ENCODE results near the gene UCHL1. TPM values are rescaled to one million over a fixed set of nuclear protein-coding genes. Genes with fewer than 3 reads are reported as not detected.

Gene UCHL1
- total and polyA plus RNA-seq, 10 of the 15 experiments (the other 5 are each of a cell fraction or from before 2014, with no cell fraction given), result 0.29 to 178 (median 125) TPM

DNA sequence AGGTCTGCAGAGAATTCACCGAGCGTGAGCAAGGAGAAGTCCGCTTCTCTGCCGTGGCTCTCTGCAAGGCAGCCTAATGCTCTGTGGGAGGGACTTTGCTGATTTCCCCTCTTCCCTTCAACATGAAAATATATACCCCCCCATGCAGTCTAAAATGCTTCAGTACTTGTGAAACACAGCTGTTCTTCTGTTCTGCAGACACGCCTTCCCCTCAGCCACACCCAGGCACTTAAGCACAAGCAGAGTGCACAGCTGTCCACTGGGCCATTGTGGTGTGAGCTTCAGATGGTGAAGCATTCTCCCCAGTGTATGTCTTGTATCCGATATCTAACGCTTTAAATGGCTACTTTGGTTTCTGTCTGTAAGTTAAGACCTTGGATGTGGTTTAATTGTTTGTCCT lies 11.3 kb downstream of the UCHL1 start:
- ChIA-PET RAD21 (ENCODE audit: unreplicated experiment) (no interaction called here), POLR2A (no interaction called here), CTCF (interaction anchor here (0.7 kb wide), 1 partner anchor 12 kb away, joined by 3 read pairs; no protein-coding TSS in a partner anchor), SMC1A (ENCODE audit: uncharacterized antibody, unreplicated experiment) (no interaction called here)
- 76% methylated on average over 7 of the region's 7 CpGs for WGBS (ENCODE audit: insufficient coverage, insufficient replicate concordance, low lambda C conversion rate, missing lambda C conversion rate)
- H3K36me3 ChIP-seq (ENCODE audit: control insufficient read depth in 2 of 2, insufficient read depth in 2 of 2, low read length in 1 of 2), result no peaks in the 10 kb centered on the region
- DNase-seq (ENCODE audit: low read depth, low spot score) (no peak), FAIRE-seq (no peak), ATAC-seq (no peak)
- H2AFZ ChIP-seq (ENCODE audit: control insufficient read depth, low read depth, low read length), result no peak overlapping the region
- intact Hi-C loops (cut with micrococcal nuclease; ENCODE audit: unreplicated experiment) (no loop called here), in situ Hi-C loops (cut with MboI) (no loop called here)
- no peak overlapping the region for H3K27ac ChIP-seq (ENCODE audit: control insufficient read depth, insufficient read depth)
- no peaks in the 10 kb centered on the region for H3K27me3 ChIP-seq (replicated peaks in 1 of 2; ENCODE audit: control insufficient read depth in 2 of 2, insufficient read depth in 2 of 2, low read length in 1 of 2)
- no peak overlapping the region for H3K4me2 ChIP-seq (ENCODE audit: control insufficient read depth, insufficient read depth)
- no peaks in the 10 kb centered on the region for H3K79me2 ChIP-seq (ENCODE audit: control insufficient read depth, insufficient read depth, low read length)
- H3K4me3 ChIP-seq, result no peak overlapping the region
- no peaks in the 10 kb centered on the region for H3K4me1 ChIP-seq (ENCODE audit: control insufficient read depth, insufficient read depth, low read length)
- TF ChIP-seq IKZF1 (conservative IDR thresholded peaks at IDR 0.05), result no peak
- H3K9ac ChIP-seq (ENCODE audit: control insufficient read depth, insufficient read depth, low read length), result no peak overlapping the region
- H3K9me3 ChIP-seq (replicated peaks; ENCODE audit: control insufficient read depth, insufficient read depth, low read length), result no peaks in the 10 kb centered on the region
- BruUV-seq (replicated peaks), result no TSS peak
- H4K20me1 ChIP-seq (ENCODE audit: control insufficient read depth, insufficient read depth), result no peaks in the 10 kb centered on the region

DNA sequence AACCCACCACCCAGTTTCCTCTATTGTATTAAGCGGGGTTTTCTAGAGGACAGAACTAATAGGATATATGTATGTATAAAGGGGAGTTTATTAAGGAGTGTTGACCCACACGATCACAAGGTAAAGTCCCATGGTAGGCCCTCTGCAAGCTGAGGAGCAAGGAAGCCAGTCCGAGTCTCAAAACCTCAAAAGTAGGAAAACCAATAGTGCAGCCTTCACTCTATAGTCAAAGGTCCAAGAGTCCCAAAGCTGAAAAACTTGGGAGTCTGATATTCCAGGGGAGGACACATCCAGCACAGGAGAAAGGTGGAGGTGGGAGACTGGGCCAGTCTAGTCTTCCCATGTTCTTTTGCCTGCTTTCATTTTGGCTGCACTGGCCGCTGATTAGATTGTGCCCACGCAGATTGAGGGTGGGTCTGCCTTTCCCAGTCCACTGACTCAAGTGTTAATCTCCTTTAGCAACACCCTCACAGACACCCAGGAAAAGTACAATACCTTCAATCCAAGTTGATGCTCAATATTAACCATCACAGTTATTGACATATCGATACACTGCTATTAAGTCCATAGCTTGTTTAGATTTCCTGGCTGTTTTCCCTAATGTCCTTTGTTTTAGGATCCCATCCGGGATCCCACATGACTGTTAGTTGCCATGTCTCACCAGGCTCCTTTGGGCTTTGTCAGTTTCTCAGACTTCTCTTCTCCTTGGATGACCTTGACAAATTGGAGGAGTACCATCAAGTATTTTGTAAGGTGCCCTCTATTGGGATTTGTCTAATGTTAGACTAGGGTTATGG lies 12.2 kb downstream of the UCHL1 start:
- Histone ChIP-seq H3K9me3 (replicated peaks; ENCODE audit: control insufficient read depth, insufficient read depth, low read length) (no peaks in the 10 kb centered on the region), H3K4me2 (ENCODE audit: control insufficient read depth, insufficient read depth) (no peak overlapping the region), H3K4me1 (ENCODE audit: control insufficient read depth, insufficient read depth, low read length) (no peaks in the 10 kb centered on the region), H2AFZ (ENCODE audit: control insufficient read depth, low read depth, low read length) (no peak overlapping the region), H3K4me3 (no peak overlapping the region), H3K27me3 (replicated peaks in 1 of 2; ENCODE audit: control insufficient read depth in 2 of 2, insufficient read depth in 2 of 2, low read length in 1 of 2) (no peaks in the 10 kb centered on the region), H3K9ac (ENCODE audit: control insufficient read depth, insufficient read depth, low read length) (no peak overlapping the region), H3K36me3 (ENCODE audit: control insufficient read depth in 2 of 2, insufficient read depth in 2 of 2, low read length in 1 of 2) (no peaks in the 10 kb centered on the region), H4K20me1 (ENCODE audit: control insufficient read depth, insufficient read depth) (no peaks in the 10 kb centered on the region), H3K27ac (ENCODE audit: control insufficient read depth, insufficient read depth) (no peak overlapping the region), H3K79me2 (ENCODE audit: control insufficient read depth, insufficient read depth, low read length) (no peaks in the 10 kb centered on the region)
- 40% methylated on average over 7 of the region's 7 CpGs for WGBS (ENCODE audit: insufficient coverage, insufficient replicate concordance, low lambda C conversion rate, missing lambda C conversion rate)
- ChIA-PET SMC1A (ENCODE audit: uncharacterized antibody, unreplicated experiment) (no interaction called here), POLR2A (no interaction called here), RAD21 (ENCODE audit: unreplicated experiment) (no interaction called here), CTCF (interaction anchor here (1.0 kb wide), 1 partner anchor 323 kb away, joined by 3 read pairs; no protein-coding TSS in a partner anchor)
- no TSS peak for BruUV-seq (replicated peaks)
- no peak for DNase-seq (ENCODE audit: low read depth, low spot score)
- intact Hi-C loops (cut with micrococcal nuclease; ENCODE audit: unreplicated experiment) (no loop called here), in situ Hi-C loops (cut with MboI) (no loop called here)
- FAIRE-seq, result no peak
- ATAC-seq, result no peak
- no peak for TF ChIP-seq TCF3 (IDR thresholded peaks at IDR 0.05; ENCODE audit: borderline replicate concordance, insufficient read depth, low read depth, low read length)
- no peak for TF ChIP-seq BMI1 (IDR thresholded peaks at IDR 0.05; ENCODE audit: borderline replicate concordance)
- TF ChIP-seq WRNIP1 (IDR thresholded peaks at IDR 0.05; ENCODE audit: borderline replicate concordance, low read depth, low read length), result no peak
- TF ChIP-seq POLR2A (IDR thresholded peaks at IDR 0.05; ENCODE audit: low read depth, low read length), result no peak
- TF ChIP-seq MAX (IDR thresholded peaks at IDR 0.05; ENCODE audit: low read depth, low read length), result no peak
- TF ChIP-seq IKZF2 (IDR thresholded peaks at IDR 0.05), result no peak
- TF ChIP-seq SIN3A (IDR thresholded peaks at IDR 0.05; ENCODE audit: low read depth, low read length), result no peak
- TF ChIP-seq CBFB (IDR thresholded peaks at IDR 0.05; ENCODE audit: low read depth), result no peak
- TF ChIP-seq ZNF622 (IDR thresholded peaks at IDR 0.05), result no peak
- no peak for TF ChIP-seq ZSCAN29 (IDR thresholded peaks at IDR 0.05)
- TF ChIP-seq CEBPB (IDR thresholded peaks at IDR 0.05; ENCODE audit: borderline replicate concordance in 1 of 2, low read depth in 2 of 2, low read length in 2 of 2), result no peak
- no peak for TF ChIP-seq NR2C1 (IDR thresholded peaks at IDR 0.05)
- no peak for TF ChIP-seq HSF1 (IDR thresholded peaks at IDR 0.05; ENCODE audit: low read depth, low read length)
- no peak for TF ChIP-seq USF2 (IDR thresholded peaks at IDR 0.05; ENCODE audit: borderline replicate concordance, low read depth, low read length)
- no peak for TF ChIP-seq MYC (IDR thresholded peaks at IDR 0.05; ENCODE audit: insufficient read depth, insufficient read length, insufficient replicate concordance, low read length, severe bottlenecking)

Measured in GM12878 (cell line).